Fibroblast of the conjunctiva (primary cell): Measurements from ENCODE around the gene SLC38A3.

Source experiments
- DNase-seq: peaks from one replicate; pipeline ENCODE4 v3.0.0-alpha.2; 2010; ENCODE audit warnings: low read depth

Gene SLC38A3

DNA sequence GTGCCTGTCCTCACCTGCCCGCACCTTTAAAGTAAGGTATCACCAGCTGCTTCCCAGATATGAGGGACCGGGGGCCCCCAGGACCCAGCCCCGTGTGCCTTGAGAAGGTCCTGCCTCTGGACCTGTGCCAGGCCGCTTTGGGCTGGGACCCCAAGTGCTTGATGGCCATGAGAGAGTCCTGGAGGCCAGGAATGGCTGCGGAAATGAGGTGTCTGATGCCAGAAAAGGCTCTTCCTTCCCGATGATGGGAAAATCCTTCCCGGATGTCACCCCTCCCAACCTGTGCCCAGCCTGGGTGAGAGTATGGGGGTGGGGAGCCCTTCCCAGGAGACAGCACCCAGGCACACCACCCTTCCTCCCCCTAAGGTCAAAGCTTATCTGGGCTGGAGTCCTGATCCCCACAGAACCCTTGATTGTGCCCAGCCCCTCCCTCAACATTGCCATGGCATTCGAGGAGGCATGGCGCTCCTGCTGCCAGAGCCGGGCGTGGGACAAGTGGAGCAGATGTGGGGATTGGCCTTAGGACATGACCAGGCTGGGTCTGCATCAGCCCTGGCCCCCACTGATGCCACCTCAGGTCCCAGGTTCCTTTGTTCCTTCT, 35.7 kb upstream of the SLC38A3 start:
- DNase-seq = no peak

DNA sequence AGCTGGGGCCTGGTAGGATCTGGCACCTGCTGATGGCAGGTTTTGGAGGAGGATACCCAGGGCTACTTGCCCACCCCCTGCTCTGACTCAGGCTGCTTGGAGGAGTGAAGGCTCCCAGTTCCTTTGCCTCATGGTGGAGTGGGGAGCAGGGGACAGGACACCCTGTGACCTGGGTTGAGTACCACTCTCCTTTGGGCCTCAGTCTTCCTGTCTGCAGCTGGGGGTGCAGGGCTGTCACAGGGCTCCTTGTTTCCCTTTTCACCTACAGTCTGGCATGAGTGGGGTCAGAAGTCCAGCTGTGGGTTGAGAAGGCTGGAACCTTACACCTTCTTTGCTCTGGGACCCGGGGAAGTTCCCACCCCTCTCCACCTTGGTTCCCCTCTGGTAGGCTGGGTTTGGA, 35.2 kb upstream of the SLC38A3 start:
- DNase-seq = no peak

DNA sequence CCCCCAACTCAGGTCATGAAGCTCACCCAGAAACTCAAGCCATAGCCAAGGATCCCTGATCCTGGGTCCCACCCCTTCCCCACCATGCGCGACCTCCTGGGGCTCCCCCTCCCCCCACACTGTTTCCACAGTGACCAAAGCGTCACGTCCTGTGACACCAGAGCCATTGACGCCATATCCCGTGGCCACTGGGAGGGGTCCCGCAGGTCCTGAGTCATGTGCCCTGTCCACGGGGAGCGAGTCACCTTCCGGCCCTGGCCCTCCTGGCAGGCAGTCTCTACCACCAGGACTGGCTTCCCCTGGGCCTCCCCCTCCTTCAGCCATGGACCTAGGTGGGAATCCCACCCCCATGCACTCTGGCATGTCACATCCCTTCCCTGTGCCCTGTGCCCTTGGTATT, 34.4 kb upstream of the SLC38A3 start:
- DNase-seq = no peak

DNA sequence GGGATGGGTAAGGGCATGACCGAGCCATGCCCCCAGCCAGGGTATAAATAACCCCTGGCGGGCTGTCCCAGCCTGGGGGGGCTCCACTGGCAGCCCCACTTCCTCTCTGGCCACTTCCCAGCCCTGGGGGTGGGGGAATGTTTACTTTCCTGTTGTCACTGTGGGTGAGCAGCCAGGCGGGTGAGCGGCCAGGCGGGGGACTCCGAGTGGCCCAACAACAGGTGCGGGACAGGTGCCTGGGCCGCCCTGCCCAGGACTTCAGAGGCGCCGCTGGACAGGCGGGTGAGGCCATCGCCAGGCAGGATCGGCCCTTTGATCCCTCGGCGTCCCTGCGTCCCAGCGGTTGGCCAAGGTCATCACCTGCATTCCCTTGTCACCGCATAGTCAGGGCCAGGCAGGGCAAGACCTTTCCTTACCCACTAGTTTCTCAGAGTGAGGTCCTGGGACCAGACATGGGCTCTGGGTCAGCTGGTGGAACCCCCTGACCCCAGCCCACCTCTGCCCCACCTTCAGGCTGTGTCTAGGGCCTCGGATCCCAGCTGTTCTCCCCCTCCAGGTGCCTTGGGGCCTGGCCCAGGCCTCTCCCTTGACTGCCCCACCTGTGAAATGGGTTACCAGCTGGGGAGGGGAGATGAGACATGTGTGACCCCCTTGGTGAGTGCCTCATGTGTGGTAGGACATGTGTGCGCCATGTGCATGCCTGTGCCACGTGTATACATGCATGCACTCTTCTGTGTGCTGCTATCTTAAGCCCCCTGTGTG, 33.4 kb upstream of the SLC38A3 start:
- DNase-seq = no peak

DNA sequence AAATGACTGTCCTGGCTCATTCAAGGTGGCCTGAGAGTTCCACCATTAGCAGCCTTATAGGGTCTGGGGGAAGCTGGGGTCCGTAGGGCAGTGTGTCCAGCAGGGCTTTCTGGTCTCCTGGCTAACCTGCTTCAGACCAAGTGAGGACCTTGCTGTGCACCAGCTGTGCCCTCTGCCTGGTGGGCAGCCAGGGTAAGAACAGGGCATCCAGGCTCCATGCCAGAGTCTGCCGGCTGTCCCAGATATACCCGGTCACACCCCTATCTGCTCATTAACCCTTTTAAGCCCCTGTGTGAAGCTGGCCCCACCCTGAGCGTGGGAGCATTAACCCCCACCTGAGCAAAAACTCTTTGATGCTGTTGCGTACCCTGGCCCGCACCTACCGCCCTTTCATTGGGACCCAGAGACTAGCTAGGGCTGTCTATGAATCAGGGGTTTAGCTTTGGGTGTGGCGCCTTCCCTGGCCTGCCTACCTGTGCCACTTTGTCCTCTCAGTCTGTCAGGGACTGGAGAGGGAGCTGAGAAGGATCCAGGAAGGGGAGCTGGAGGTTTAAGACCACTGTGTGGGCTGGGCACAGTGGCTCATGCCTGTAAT, 32.3 kb upstream of the SLC38A3 start:
- DNase-seq = no peak

DNA sequence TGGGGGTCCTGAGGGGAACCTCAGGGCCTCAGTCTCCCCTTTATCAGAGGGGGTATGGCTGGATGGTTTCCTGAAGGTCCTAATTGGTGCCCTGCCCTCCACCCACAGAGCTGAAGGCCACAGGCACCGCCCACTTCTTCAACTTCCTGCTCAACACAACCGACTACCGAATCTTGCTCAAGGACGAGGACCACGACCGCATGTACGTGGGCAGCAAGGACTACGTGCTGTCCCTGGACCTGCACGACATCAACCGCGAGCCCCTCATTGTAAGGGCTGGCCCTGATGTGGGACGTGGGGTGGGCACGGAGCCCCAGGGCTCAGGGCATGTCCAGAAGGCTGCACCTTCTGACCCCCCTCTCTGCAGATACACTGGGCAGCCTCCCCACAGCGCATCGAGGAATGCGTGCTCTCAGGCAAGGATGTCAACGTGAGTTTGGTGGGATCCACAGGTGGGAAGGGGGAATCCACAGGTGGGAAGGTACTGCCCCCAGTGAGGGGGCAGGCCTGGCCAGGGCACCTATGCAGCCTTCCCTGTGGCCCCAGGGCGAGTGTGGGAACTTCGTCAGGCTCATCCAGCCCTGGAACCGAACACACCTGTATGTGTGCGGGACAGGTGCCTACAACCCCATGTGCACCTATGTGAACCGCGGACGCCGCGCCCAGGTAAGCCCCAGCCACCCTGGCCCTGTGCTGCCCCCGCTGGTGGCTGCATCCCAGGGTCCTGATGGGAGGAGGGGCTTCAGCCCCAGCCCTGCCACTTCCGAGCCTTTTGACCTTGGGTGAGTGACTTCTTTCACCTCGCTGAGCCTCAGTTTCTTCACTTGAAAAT, 31.2 kb upstream of the SLC38A3 start:
- DNase-seq = no peak

DNA sequence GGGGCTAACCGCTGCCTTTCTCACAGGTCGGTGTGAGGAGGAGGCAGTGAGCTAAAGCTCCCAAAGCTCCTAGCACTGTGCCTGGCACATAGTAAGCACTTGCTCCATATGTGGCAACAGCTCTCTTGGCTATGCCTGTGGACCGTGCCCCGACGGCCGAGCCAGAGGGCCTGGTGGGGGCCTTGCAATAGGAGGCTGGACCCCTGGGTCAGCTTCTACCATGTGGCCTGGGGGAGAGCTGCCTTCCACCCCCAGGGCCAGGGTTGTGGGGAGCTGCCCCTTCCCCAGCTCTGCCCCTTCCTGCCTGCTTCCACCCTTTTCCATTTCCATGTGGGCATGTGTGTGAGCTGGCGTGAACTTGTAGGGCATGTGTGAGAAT, 30.6 kb upstream of the SLC38A3 start:
- DNase-seq = no peak

DNA sequence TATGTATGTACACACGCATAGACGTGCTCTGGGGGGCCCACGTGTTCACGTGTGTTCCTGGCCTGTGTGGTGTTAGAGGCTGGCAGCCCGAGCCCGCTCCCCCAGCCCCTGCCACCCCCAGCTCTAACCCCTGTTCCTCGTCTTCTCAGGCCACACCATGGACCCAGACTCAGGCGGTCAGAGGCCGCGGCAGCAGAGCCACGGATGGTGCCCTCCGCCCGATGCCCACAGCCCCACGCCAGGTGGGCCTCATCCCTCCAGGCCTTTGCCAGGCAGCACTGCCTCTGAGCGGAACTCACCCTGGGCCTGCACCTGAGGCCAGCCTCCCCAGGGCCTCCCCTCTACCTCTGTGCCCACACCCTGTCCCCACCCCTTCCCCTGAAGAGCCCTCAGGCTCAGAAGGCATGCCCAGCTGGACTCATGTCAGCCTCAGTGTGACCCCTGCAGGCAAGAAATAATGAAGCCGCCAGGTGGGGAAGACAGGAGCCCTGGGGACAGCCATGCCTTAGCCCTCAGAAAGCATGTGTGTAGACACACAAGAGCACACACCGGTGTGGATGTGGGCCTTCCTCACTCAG, 30.0 kb upstream of the SLC38A3 start:
- DNase-seq = no peak

DNA sequence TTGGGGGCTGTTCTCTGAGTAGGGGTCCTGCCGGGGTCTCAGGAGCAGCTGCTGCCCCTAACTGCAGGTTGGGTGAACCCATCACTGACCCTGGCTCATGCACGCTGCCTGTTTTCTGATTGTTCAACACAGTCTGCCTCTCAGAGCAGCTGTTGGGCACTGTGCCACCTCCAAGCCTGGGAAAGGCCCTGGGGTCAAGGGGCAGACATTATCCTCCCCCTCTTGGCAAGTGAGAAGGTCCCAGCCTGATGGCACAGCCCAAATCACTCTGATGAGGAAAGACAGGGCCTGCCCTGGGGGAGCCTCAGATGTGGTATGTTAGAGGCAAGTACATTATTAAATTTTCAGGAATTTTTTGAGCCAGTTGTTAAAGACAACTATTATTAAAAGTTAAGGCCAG, 27.7 kb upstream of the SLC38A3 start:
- DNase-seq = no peak

DNA sequence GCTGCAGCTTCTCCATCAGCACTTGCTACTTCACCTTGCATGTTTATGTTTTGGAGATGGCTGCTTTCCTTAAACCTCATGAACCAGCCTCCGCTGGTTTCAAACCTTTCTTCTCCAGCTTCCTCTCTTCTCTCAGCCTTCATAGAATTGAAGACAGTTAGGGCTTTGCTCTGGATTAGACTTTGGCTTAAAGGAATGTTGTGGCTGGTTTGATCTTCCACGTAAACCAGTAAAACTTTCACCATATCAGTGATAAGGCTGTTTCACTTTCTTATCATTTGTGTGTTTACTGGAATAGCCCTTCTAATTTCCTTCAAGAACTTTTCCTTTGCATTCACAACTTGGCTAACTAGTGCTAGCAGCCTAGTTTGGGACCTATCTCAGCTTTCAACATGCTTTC, 25.4 kb upstream of the SLC38A3 start:
- no peak for DNase-seq

DNA sequence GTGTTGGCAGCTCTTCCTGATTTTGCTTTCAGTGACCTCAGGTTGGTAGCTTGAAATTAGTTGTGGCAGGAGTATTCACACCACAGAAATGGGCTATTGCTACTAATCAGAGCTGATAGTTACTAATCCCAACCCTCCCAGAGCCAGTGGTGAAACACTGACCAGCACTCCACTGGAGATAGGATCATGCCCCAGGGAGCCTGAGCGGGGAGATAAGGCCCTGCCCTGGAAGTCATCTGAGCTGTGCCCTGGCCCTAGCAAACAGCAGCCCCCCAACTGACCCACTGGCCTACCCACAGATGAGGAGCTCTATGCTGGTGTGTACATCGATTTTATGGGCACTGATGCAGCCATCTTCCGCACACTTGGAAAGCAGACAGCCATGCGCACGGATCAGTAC, 23.1 kb upstream of the SLC38A3 start:
- no peak for DNase-seq

DNA sequence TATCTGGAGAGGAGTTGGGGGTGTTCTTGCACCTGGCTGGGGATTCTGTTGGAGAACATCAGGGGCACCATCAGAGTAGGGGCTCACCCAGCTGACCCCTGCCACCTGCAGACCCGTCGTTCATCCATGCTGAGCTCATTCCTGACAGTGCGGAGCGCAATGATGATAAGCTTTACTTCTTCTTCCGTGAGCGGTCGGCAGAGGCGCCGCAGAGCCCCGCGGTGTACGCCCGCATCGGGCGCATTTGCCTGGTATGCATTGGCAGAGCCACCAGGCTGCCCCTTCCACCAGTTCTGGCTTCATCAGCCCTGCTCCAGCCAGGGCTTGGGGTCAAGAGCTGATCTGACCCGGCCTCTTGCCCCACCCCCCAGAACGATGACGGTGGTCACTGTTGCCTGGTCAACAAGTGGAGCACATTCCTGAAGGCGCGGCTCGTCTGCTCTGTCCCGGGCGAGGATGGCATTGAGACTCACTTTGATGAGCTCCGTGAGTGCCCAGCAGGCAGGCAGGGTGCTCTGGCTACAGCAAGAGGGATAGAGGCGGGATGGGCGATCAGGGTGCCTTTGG, 22.5 kb upstream of the SLC38A3 start:
- no peak for DNase-seq

DNA sequence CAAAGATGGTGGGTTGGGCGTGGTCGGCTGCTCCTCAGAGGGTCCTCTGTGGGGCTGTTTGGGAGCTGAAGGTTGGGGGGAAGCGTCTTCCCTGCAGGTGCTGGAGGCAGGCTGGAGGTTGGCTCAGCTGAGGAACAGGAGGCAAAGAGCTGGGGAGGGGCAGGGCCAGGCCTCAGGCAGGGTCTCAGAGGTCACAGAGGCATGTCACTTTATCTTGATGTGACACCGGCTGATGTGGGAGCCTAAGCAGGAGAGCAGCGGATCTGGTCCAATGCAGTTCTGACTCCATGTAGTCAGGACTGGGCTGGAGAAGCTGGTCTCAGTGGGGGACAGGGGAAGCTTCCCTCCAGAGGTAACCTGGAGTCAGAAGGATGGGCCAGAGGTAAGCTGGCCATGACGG, 21.3 kb upstream of the SLC38A3 start:
- no peak for DNase-seq

DNA sequence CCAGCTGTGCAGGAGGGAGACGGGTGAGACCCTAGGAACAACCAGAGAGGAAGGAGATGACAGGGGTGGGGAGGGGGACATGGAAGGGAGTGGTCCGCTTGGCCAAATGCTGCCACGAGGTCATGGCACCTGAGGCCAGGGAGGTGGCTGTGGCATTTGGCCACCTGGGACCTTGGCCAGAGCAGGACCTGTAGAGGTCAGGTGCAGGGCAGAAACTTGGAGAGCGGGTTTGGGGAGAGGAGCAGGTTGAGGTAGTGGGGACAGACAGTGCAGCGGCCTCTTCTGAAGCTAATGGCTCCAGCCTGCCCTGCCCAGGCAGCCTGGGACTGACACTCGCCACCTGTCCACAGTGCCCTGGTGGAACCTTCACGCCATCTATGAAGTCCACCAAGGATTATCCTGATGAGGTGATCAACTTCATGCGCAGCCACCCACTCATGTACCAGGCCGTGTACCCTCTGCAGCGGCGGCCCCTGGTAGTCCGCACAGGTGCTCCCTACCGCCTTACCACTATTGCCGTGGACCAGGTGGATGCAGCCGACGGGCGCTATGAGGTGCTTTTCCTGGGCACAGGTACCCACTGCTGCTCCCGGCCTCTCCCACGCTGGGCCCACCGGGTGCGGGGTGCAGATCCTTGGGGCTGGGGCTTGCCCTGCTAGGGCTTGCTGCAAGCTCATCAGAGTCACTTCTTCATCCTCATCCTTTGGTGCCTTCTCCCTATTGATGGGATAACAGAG, 20.7 kb upstream of the SLC38A3 start:
- DNase-seq = no peak

DNA sequence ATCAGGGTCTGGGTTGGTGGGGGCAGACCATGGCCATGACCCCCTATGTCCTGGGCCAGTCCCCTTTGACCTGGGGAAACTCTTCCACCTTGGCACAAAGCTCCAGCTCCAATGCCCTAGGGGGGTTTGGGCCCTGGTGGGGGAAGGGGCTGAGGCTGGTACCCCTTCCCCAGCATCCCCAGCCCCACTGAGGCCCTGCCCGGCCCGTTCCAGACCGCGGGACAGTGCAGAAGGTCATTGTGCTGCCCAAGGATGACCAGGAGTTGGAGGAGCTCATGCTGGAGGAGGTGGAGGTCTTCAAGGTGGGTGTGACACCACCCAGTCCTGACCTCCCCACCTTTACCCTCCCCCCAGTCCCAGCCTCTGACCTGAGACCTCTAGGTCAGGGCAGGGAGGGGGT, 19.8 kb upstream of the SLC38A3 start:
- DNase-seq = no peak

DNA sequence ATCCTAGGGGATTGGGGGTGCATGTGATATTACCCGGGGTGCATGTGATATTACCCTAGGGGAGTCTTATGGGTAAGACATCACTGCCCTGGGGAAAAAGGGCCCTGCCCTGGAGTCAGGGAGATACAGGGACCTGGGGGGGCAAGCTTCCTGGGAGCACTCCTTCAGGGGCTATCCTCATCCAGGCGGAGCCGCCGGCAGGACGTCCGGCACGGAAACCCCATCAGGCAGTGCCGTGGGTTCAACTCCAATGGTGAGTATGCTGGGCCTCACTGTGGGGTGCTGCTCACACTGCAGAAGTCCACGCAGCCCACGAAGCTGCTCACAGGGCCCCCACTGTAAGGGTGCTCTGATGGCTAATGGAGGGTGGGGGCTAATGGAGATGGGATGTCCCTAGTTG, 19.0 kb upstream of the SLC38A3 start:
- no peak for DNase-seq

DNA sequence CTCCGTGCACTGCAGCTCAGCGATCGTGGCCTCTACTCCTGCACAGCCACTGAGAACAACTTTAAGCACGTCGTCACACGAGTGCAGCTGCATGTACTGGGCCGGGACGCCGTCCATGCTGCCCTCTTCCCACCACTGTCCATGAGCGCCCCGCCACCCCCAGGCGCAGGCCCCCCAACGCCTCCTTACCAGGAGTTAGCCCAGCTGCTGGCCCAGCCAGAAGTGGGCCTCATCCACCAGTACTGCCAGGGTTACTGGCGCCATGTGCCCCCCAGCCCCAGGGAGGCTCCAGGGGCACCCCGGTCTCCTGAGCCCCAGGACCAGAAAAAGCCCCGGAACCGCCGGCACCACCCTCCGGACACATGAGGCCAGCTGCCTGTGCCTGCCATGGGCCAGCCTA, 17.3 kb upstream of the SLC38A3 start:
- no peak for DNase-seq

DNA sequence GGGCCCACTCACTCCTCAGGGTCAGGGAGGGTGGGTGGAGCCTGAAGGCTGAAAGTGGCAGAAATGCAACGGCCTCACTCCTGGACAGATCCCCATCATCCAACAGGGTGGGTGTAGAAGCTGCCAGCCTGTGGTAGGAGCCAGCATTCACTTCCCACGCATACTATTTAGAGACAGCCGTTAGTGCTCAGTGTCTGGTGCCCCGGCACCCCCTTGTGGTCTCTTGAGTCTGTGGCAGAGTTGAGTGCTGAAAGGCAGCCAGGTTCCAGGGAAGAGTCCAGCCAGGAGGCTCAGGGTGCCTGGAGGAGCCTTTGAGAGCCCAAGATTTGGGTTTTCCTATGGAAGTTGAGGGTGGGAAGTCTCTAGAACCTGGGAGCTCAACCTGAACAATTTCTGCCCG, 15.8 kb upstream of the SLC38A3 start:
- peak; percentile 81 for DNase-seq

DNA sequence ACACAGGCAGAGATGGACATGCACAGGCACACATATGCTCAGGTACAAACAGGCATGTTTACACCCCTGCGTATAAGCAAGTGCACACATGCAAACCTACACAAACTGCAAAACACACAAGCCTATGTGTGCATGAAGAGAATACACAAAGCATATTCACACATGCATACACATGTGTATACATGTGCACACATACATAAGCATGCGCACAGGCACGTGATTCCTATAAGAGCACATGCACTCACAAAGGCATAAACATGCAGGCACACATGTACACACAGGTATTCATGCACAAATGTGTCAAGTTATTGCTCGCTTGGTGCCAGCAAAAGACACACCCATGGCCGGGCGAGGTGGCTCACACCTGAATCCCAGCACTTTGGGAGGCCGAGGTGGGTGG, 15.1 kb upstream of the SLC38A3 start:
- no peak for DNase-seq

DNA sequence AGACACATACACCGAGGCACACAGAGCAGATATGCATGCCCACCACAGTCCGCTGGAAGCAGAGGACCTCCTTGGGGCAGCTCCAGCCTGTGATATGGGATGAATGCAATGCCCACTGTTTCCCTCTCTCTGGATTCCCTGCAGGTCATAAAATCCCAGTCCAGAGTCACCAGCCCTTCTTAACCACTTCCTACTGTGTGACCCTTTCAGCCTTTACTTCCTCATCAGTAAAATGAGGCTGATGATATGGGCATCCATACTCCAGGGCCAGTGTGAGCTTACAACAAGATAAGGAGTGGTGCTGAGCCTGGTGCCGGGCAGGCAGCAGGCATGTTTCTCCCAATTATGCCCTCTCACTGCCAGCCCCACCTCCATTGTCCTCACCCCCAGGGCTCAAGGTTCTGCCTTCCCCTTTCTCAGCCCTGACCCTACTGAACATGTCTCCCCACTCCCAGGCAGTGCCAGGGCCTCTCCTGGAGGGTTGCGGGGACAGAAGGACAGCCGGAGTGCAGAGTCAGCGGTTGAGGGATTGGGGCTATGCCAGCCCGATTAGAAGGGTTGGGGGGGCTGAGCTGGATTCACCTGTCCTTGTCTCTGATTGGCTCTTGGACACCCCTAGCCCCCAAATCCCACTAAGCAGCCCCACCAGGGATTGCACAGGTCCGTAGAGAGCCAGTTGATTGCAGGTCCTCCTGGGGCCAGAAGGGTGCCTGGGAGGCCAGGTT, 14.0 kb upstream of the SLC38A3 start, which contains the start of gene GNAT1:
GNAT1 (plus strand) TSS at position 675 of the 725 bp plus-strand sequence. CDS start 116 bp downstream, outside the sequence.
- no peak for DNase-seq

DNA sequence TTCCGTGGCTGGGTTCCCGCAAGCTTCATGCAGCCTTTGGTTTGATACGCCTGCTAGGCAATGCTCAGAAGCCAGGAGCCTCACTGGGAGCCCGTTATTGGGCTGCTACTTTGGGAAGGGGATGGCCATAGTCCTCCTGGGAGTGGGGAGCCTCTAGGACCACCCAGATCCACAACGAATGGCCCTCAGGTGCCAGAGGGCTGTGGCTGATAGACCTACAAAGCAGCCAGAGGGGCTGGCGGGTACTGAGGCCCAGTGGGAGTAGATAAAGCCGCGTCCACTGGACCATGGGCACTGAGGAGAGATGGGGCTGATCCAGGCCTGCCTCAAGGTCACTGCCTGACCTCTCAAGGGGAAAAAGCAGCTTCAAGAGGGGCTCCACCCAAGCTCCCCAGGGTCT, 12.9 kb upstream of the SLC38A3 start:
- DNase-seq = no peak
